B cell (primary cell): ENCODE results near the gene TXNRD1. TPM values are rescaled to one million over a fixed set of nuclear protein-coding genes. Genes with fewer than 3 reads are reported as not detected.
"Not testable (repeated sequence)": the region's sequence is repeated elsewhere in the genome, so short reads cannot be mapped to it uniquely, and the experiment has no call there.

ENCODE experiments used
- ATAC-seq: fragments of 200-7000 bp; cut with Tn5 transposase; one replicate; pipeline ENCODE4 v1.10.0; 2021; ENCODE audit warnings: low read depth, mild to moderate bottlenecking, moderate number of reproducible peaks, moderate library complexity
- CTCF ChIA-PET: fragments of 350-600 bp; sonication (Branson Sonifier 250); formaldehyde crosslinking; loops from one replicate; lab custom pipeline; 2021; ENCODE audit warnings: antibody characterized with exemption, inconsistent platforms; lab: Charles Lee
- POLR2A ChIA-PET: fragments of 350-600 bp; sonication (Branson Sonifier 250); formaldehyde crosslinking; loops from one replicate; lab custom pipeline; 2021; ENCODE audit warnings: antibody characterized with exemption; lab: Charles Lee
- DNase-seq: peaks from one replicate; pipeline ENCODE4 v3.0.0; 2013
- H2AFZ ChIP-seq: 2 replicates; pipeline ENCODE4 v1.6.1; 2012; ENCODE audit warnings: mild to moderate bottlenecking, low read depth, low read length; ENCODE audit not compliant: insufficient read depth, poor library complexity, severe bottlenecking
- H3K27ac ChIP-seq, 2 donors: 1 replicate in 1 of 2; 2 replicates in 1 of 2; pipeline ENCODE4 v1.5.1; 2012 to 2013; ENCODE audit warnings: low read length in 2 of 2, mild to moderate bottlenecking in 2 of 2, moderate library complexity in 1 of 2
- H3K27me3 ChIP-seq, 4 experiments: fragments of 200-600 bp in 1 of 4; sonication (generic) in 1 of 4; replicated peaks in 1 of 4; 1 replicate in 2 of 4; 2 replicates in 2 of 4; pipeline versions ENCODE4 v1.6.1 to v1.7.0; 2013 to 2016; ENCODE audit warnings: low read length in 3 of 4, mild to moderate bottlenecking in 2 of 4, mixed read lengths in 1 of 4, moderate library complexity in 1 of 4; ENCODE audit not compliant: insufficient read depth in 4 of 4, control insufficient read depth in 3 of 4; ENCODE audit errors: control extremely low read depth in 1 of 4
- H3K36me3 ChIP-seq, 2 experiments: replicated peaks in 1 of 2; 1 replicate in 1 of 2; 2 replicates in 1 of 2; pipeline versions ENCODE4 v1.6.1 to v1.7.1; 2013; ENCODE audit warnings: low read length in 1 of 2; ENCODE audit not compliant: insufficient read depth in 2 of 2, control insufficient read depth in 1 of 2; ENCODE audit errors: control extremely low read depth in 1 of 2, extremely low read depth in 1 of 2
- H3K4me1 ChIP-seq, 2 donors: fragments of 200-600 bp in 1 of 2; sonication (generic) in 1 of 2; 1 replicate in 1 of 2; 2 replicates in 1 of 2; pipeline versions ENCODE4 v1.5.1 to v1.6.1; 2013 to 2017; ENCODE audit warnings: low read length in 2 of 2; ENCODE audit not compliant: control insufficient read depth in 2 of 2, insufficient read depth in 2 of 2
- H3K4me2 ChIP-seq: replicated peaks from 2 replicates; pipeline ENCODE3; 2012; ENCODE audit warnings: mild to moderate bottlenecking, low read depth, low read length; ENCODE audit not compliant: poor library complexity, severe bottlenecking
- H3K4me3 ChIP-seq, 5 experiments: fragments of 200-600 bp in 1 of 5; sonication (generic) in 1 of 5; 1 replicate in 3 of 5; 2 replicates in 2 of 5; pipeline versions ENCODE4 v1.5.1 to v1.7.0; 2011 to 2016; ENCODE audit warnings: low read length in 4 of 5, mild to moderate bottlenecking in 4 of 5, low read depth in 2 of 5, control low read depth in 1 of 5, moderate library complexity in 1 of 5; ENCODE audit not compliant: insufficient read depth in 1 of 5; ENCODE audit errors: control extremely low read depth in 1 of 5, extremely low read depth in 1 of 5
- H3K79me2 ChIP-seq: fragments of 200-600 bp; sonication (generic); one replicate; pipeline ENCODE4 v1.6.0; 2016; ENCODE audit warnings: low read length; ENCODE audit not compliant: control insufficient read depth, insufficient read depth
- H3K9ac ChIP-seq: fragments of 200-600 bp; sonication (generic); 2 replicates; pipeline ENCODE4 v1.6.1; 2017; ENCODE audit warnings: mild to moderate bottlenecking, low read length, moderate library complexity
- H3K9me3 ChIP-seq, 3 donors: one replicate each; pipeline versions ENCODE4 v1.6.1 to v1.7.1; 2013; ENCODE audit warnings: low read length in 2 of 3; ENCODE audit not compliant: control insufficient read depth in 2 of 3, insufficient read depth in 1 of 3; ENCODE audit errors: control extremely low read depth in 1 of 3
- H4K20me1 ChIP-seq: 2 replicates; pipeline ENCODE4 v1.6.0; 2012; ENCODE audit warnings: mild to moderate bottlenecking, low read length; ENCODE audit not compliant: insufficient read depth, control insufficient read depth, poor library complexity, severe bottlenecking
- H3K27ac Mint-ChIP-seq: one replicate; pipeline ENCODE4 v1.8.0; 2021; ENCODE audit warnings: mixed read lengths
- H3K27me3 Mint-ChIP-seq: one replicate; pipeline ENCODE4 v1.8.0; 2021; ENCODE audit warnings: mixed read lengths
- H3K4me1 Mint-ChIP-seq: one replicate; pipeline ENCODE4 v1.8.0; 2021; ENCODE audit warnings: mixed read lengths
- H3K4me3 Mint-ChIP-seq: one replicate; pipeline ENCODE4 v1.8.0; 2021; ENCODE audit warnings: mixed read lengths
- H3K9me3 Mint-ChIP-seq: one replicate; pipeline ENCODE4 v1.8.0; 2022; ENCODE audit warnings: mixed read lengths; ENCODE audit not compliant: insufficient read depth
- EZH2 ChIP-seq: IDR thresholded peaks from 2 replicates; pipeline ENCODE4 v1.6.1; 2012; ENCODE audit warnings: borderline replicate concordance, low read depth, mild to moderate bottlenecking, moderate library complexity, low read length; ENCODE audit not compliant: insufficient read depth, poor library complexity, severe bottlenecking
- WGBS: methylation state at CpG from one replicate; pipeline ENCODE4 v1.1.5; 2013; ENCODE audit warnings: missing lambda C conversion rate; ENCODE audit not compliant: insufficient coverage; 5-methylcytosine and 5-hydroxymethylcytosine counted together
- intact Hi-C: fragments of 100-400 bp; cut with micrococcal nuclease; formaldehyde crosslinking; loops from one replicate; pipeline ENCODE4 v1.10.0; 2022
- polyA plus RNA-seq: library from polyadenylated mRNA; depleted of rRNA; stranded (reverse); fragments of >200 nt; gene quantifications from 2 replicates; pipeline ENCODE4 v1.2.3, GENCODE V29; 2012
- total RNA-seq, 2 donors: library from RNA; stranded (reverse); fragments of 120-200 nt in 1 of 2; gene quantifications; 1 replicate in 1 of 2; 2 replicates in 1 of 2; pipeline versions ENCODE4 v1.2.3 to v1.2.4, GENCODE V29; 2013 to 2022
- TF ChIP-seq, protein P1 (sequence below): fragments of 200-600 bp; IDR thresholded peaks from one replicate; pipeline ENCODE4 v1.8.0; 2022; ENCODE audit warnings: antibody characterized with exemption, mild to moderate bottlenecking

Gene TXNRD1
- total and polyA plus RNA-seq, 2 donors (not counting 1 experiment from before 2014, with no cell fraction given), result 10.1 to 44.6 TPM

DNA sequence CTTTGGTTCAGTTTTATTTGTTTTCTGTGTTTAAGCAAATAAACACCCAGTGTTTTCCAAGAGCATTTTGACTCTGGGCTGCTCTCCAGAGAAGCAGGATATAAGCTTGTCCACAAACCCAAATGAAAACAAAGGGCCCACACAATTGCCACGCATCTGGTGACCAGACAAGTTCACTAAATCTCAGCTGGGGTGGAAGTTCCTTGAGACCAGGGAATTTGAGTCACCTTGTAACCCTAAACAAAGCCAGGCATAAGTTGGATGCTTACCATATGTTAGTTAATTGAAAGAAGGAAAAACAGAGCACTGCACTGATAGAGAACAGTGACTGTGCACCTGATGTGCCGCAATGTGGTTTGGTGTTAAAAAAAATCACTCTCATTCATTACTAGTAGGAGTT is 1.6 kb upstream of the TXNRD1 start:
- H3K4me2 ChIP-seq, result no peak overlapping the region
- H3K36me3 ChIP-seq, result no peaks in the 10 kb centered on the region
- H2AFZ ChIP-seq, result no peak overlapping the region
- H3K9me3 ChIP-seq, result no peaks in the 10 kb centered on the region
- peaks cover 4 to 12% of the 10 kb centered on the region in 2 donors for H3K4me1 ChIP-seq
- ChIA-PET CTCF (interaction anchor here (0.7 to 1.7 kb wide), 6 partner anchors 13 to 834 kb away, joined by 3 to 6 read pairs (median 3); partner anchors contain the start of gene EID3), POLR2A (interaction anchor here (0.6 to 0.7 kb wide), 2 partner anchors 98 to 691 kb away, joined by 4 to 6 read pairs; no protein-coding TSS in a partner anchor)
- no peak overlapping the region for H3K4me3 ChIP-seq
- no peak overlapping the region for H3K27ac Mint-ChIP-seq
- no peak for ATAC-seq
- H4K20me1 ChIP-seq, result no peaks in the 10 kb centered on the region
- no peaks in the 10 kb centered on the region for H3K9me3 Mint-ChIP-seq
- no CpG with 5 or more reads among the region's 2 CpGs for WGBS
- H3K27me3 Mint-ChIP-seq, result peaks cover 15% of the 10 kb centered on the region
- H3K4me1 Mint-ChIP-seq, result peaks cover 8% of the 10 kb centered on the region
- H3K27me3 ChIP-seq, result peaks cover 0 to 4% (median 1%) of the 10 kb centered on the region in 4 experiments
- H3K4me3 Mint-ChIP-seq, result no peak overlapping the region
- H3K9ac ChIP-seq, result no peak overlapping the region
- intact Hi-C loops, result loop anchor here (2.0 to 10.0 kb wide), 2 partner anchors 89 to 741 kb away; partner anchors contain the start of genes EID3 and SLC41A2
- no peak for DNase-seq
- H3K27ac ChIP-seq, result no peak overlapping the region
- H3K79me2 ChIP-seq, result no peaks in the 10 kb centered on the region
- TF ChIP-seq, protein P1, sequence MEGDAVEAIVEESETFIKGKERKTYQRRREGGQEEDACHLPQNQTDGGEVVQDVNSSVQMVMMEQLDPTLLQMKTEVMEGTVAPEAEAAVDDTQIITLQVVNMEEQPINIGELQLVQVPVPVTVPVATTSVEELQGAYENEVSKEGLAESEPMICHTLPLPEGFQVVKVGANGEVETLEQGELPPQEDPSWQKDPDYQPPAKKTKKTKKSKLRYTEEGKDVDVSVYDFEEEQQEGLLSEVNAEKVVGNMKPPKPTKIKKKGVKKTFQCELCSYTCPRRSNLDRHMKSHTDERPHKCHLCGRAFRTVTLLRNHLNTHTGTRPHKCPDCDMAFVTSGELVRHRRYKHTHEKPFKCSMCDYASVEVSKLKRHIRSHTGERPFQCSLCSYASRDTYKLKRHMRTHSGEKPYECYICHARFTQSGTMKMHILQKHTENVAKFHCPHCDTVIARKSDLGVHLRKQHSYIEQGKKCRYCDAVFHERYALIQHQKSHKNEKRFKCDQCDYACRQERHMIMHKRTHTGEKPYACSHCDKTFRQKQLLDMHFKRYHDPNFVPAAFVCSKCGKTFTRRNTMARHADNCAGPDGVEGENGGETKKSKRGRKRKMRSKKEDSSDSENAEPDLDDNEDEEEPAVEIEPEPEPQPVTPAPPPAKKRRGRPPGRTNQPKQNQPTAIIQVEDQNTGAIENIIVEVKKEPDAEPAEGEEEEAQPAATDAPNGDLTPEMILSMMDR, result no peak
- no peak for TF ChIP-seq EZH2

DNA sequence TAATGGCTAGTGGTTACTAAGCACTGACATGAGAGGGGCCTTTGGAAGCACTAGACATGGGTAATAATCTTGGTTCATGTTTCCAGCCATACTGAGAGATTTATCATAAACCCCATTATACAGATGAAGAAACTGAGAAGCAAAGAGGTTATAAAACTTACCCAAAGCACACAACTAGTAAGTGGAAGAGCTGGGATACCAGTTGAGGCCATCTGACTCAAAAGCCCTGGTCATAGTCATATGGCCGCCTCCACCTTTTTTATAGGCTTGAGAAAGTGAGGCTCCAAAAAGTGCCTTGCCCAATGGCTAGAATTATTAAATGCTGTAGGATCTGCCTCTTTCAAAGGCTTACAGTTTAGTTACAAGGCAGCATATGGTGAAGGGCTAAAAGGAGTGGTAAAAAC is 944 bp downstream of the TXNRD1 start:
- Mint-ChIP-seq H3K4me3 (peak overlapping the region; percentile 86), H3K27ac (peak overlapping the region; percentile 64), H3K9me3 (no peaks in the 10 kb centered on the region), H3K4me1 (peaks cover 15% of the 10 kb centered on the region), H3K27me3 (peaks cover 9% of the 10 kb centered on the region)
- ATAC-seq (no peak), DNase-seq (no peak)
- peak overlapping the region; percentile 94 for H3K4me2 ChIP-seq
- intact Hi-C loops, result loop anchor here (10.0 kb wide), 1 partner anchor 738 kb away; the partner anchor contains the start of gene SLC41A2
- peaks cover 0 to 4% (median 1%) of the 10 kb centered on the region in 4 experiments for H3K27me3 ChIP-seq
- no peaks in the 10 kb centered on the region for H3K9me3 ChIP-seq
- POLR2A ChIA-PET, result no interaction called here
- H2AFZ ChIP-seq, result peak overlapping the region; percentile 89
- H3K4me3 ChIP-seq, result no peak overlapping the region
- WGBS, result 100% methylated on average over 1 of the region's 1 CpG
- no peak overlapping the region for H3K27ac ChIP-seq
- H3K36me3 ChIP-seq, result no peaks in the 10 kb centered on the region
- peaks cover 4 to 12% of the 10 kb centered on the region in 2 donors for H3K4me1 ChIP-seq
- H3K79me2 ChIP-seq, result no peaks in the 10 kb centered on the region
- TF ChIP-seq EZH2, result no peak
- TF ChIP-seq, protein P1, result no peak
- CTCF ChIA-PET, result interaction anchor here (0.9 to 2.2 kb wide), 11 partner anchors 9 to 837 kb away, joined by 3 to 17 read pairs (median 5); partner anchors contain the start of gene EID3
- no peaks in the 10 kb centered on the region for H4K20me1 ChIP-seq
- peak overlapping the region; percentile 69 for H3K9ac ChIP-seq

DNA sequence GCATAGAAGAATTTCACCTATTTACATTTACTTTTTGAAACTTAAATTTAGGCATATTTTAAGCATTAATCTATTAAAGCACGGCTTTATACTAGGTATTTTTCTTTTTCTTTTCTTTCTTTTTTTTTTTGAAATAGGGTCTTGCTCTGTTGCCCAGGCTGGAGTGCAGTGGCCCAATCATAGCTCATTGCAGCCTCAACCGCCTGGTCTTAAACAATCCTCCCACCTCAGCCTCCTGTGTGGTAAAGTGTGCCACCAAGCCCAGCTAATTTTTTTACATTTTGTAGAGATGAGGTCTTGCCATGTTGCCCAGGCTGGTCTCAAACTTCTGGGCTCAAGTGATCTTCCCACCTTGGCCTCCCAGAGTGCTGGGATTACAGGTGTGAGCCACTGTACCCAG is 2.9 kb downstream of the TXNRD1 start:
- not testable (repeated sequence) for H3K36me3 ChIP-seq, H3K4me3 Mint-ChIP-seq, H4K20me1 ChIP-seq, H3K27ac ChIP-seq, H3K79me2 ChIP-seq, H3K27me3 ChIP-seq, DNase-seq, H3K27ac Mint-ChIP-seq, H3K9ac ChIP-seq, ATAC-seq, H3K4me3 ChIP-seq, H3K4me2 ChIP-seq, H3K9me3 Mint-ChIP-seq, H2AFZ ChIP-seq, H3K9me3 ChIP-seq
- peaks cover 4 to 12% of the 10 kb centered on the region in 2 donors for H3K4me1 ChIP-seq
- Mint-ChIP-seq H3K4me1 (peaks cover 15% of the 10 kb centered on the region), H3K27me3 (peaks cover 10% of the 10 kb centered on the region)
- ChIA-PET CTCF (interaction anchor here (2.1 kb wide), 1 partner anchor 835 kb away, joined by 8 read pairs; no protein-coding TSS in a partner anchor), POLR2A (interaction anchor here (0.7 kb wide), 1 partner anchor 523 kb away, joined by 3 read pairs; no protein-coding TSS in a partner anchor)
- intact Hi-C loops, result loop anchor here (10.0 kb wide), 1 partner anchor 736 kb away; the partner anchor contains the start of gene SLC41A2
- no CpG with 5 or more reads among the region's 2 CpGs for WGBS
